NT2/D1 (cell line): ENCODE data around the gene ARFGAP3.

Source experiments
- DNase-seq: peaks from one replicate; pipeline ENCODE4 v3.0.0-alpha.2; 2011; ENCODE audit warnings: low read depth, low spot score
- H3K27me3 ChIP-seq: 2 replicates; pipeline ENCODE4 v1.6.0; 2011; ENCODE audit warnings: mild to moderate bottlenecking; ENCODE audit not compliant: insufficient read length, insufficient read depth
- H3K36me3 ChIP-seq: 2 replicates; pipeline ENCODE4 v1.6.1; 2011; ENCODE audit warnings: mild to moderate bottlenecking, low read length, mixed read lengths; ENCODE audit not compliant: insufficient read depth, insufficient read length
- H3K4me1 ChIP-seq: 2 replicates; pipeline ENCODE4 v1.5.1; 2011; ENCODE audit not compliant: insufficient read depth, insufficient read length
- H3K4me3 ChIP-seq: 2 replicates; pipeline ENCODE4 v1.5.1; 2011; ENCODE audit warnings: low read depth; ENCODE audit not compliant: insufficient read length
- H3K9ac ChIP-seq: 2 replicates; pipeline ENCODE4 v1.6.0; 2011; ENCODE audit warnings: low read depth; ENCODE audit not compliant: insufficient read length
- H3K9me3 ChIP-seq: 2 replicates; pipeline ENCODE4 v1.5.1; 2011; ENCODE audit warnings: mild to moderate bottlenecking, low read length; ENCODE audit not compliant: insufficient read depth
- SUZ12 ChIP-seq: IDR thresholded peaks from 2 replicates; pipeline ENCODE4 v1.6.1; 2011; ENCODE audit not compliant: insufficient read length, insufficient read depth; ENCODE audit errors: extremely low read depth
- YY1 ChIP-seq: IDR thresholded peaks from 2 replicates; pipeline ENCODE4 v1.6.1; 2011; ENCODE audit not compliant: insufficient read length, insufficient read depth
- ZNF274 ChIP-seq: IDR thresholded peaks from 2 replicates; pipeline ENCODE4 v1.6.1; 2011; ENCODE audit warnings: mild to moderate bottlenecking, low read depth, low read length

The ARFGAP3 gene

DNA sequence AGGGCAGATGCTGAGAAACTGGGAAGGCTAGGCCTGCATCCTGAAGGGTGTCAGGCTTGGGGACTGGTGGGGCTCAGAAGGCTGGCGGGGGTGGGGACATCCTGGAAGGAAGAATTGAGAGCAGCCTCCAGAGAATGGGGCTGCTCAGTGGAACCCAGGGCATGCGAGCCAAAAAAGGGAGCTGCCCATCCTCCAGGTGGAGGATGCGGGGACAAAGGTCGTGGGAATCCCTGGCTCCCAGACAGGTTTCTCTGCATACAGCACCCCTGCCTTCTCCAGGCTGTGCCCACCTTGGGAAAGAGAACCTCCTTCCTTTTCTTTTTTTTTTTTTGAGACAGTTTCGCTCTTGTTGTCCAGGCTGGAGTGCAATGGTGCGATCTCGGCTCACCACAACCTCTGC lies 40.9 kb upstream of the ARFGAP3 start:
- Histone ChIP-seq H3K9me3 (no peaks in the 10 kb centered on the region), H3K9ac (no peak overlapping the region), H3K4me1 (no peaks in the 10 kb centered on the region), H3K4me3 (no peak overlapping the region), H3K27me3 (no peaks in the 10 kb centered on the region), H3K36me3 (peaks cover 26% of the 10 kb centered on the region)
- no peak for TF ChIP-seq YY1
- no peak for TF ChIP-seq ZNF274
- TF ChIP-seq SUZ12, result no peak
- no peak for DNase-seq

DNA sequence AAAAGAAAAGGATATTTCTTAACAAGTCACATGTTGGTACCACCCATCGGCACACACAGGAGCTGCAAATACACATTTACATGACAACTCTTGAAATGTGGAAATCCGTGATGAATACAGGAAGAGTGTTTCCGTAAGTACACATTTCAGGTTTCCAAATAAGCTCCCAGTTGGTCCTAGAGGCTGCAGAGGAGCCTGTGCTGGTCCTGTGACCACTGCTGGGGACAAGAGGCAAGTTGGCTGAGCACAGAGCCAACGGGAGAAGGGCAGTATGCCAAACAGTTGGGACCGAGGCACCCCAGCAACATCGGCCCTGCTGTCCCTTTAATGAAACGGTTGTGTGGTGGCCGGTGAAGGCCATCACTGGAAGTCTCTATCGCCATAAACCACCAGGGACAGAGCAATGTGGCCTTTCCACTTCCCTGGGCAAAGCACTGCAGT lies 38.5 kb upstream of the ARFGAP3 start:
- H3K27me3 ChIP-seq, result no peaks in the 10 kb centered on the region
- DNase-seq, result no peak
- no peaks in the 10 kb centered on the region for H3K9me3 ChIP-seq
- H3K9ac ChIP-seq, result no peak overlapping the region
- TF ChIP-seq ZNF274 (no peak), SUZ12 (no peak), YY1 (no peak)
- H3K4me1 ChIP-seq, result peaks cover 4% of the 10 kb centered on the region
- H3K36me3 ChIP-seq, result peaks cover 29% of the 10 kb centered on the region
- no peak overlapping the region for H3K4me3 ChIP-seq

DNA sequence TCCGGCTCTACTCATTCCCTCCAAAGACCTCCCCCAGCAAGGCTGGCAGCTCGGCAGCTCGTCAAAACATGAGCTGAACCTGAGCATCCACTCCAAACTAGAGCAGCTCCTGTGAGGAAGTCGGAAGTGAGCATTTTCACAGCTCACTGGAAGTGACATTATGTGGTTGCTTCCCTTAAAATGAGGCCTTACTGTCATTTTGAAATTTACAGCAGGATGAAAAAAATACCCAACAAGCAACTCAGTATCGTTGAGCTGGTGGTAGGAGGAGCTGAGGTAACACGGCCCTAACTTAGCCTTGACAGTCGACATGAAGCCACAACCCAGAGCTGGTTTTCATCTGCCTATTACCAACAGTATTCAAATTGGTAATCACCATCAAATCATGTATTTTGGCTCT lies 38.0 kb upstream of the ARFGAP3 start:
- no peaks in the 10 kb centered on the region for H3K27me3 ChIP-seq
- no peak for TF ChIP-seq SUZ12
- TF ChIP-seq YY1, result no peak
- no peak for TF ChIP-seq ZNF274
- H3K36me3 ChIP-seq, result peaks cover 32% of the 10 kb centered on the region
- DNase-seq, result no peak
- no peak overlapping the region for H3K4me3 ChIP-seq
- H3K9me3 ChIP-seq, result no peaks in the 10 kb centered on the region
- H3K4me1 ChIP-seq, result peaks cover 4% of the 10 kb centered on the region
- no peak overlapping the region for H3K9ac ChIP-seq

DNA sequence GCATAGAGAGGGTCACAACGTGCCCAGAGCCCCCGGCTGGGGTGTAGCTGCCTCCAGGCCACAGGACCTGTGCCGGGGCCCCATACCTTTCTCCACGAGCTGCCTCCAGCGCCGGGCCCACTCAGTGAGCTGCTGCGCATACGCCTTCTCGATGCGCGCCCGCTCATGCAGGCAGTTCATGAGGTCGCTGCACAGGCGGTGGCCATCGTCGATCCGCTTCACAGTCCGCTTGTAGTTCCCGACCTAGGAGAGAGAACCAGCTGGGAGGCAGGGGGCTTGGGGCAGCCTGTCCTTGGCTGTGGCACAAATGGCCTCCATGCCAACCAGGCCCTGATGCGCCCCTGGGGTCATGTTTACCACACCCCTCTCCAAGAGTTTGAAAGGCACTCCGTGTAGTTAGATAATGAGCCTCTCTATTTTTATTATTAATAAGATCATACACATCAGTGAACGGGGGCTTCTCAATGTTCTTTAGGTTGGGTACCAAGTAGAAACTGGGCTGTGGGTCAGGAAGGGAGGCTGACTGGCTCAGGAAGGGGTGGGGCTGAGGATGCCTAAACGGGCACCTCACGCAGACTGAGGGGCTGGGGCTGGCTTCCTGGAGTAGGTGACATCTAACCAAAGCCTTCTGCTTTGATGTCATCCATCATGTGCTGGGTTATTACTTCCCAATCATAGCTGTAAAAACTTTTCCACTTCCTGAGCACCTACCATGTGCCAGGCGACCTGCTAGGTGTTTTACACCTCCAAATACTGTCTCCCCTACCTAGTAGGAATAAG lies 36.5 kb upstream of the ARFGAP3 start:
- no peaks in the 10 kb centered on the region for H3K9me3 ChIP-seq
- no peak for DNase-seq
- no peak overlapping the region for H3K9ac ChIP-seq
- H3K27me3 ChIP-seq, result no peaks in the 10 kb centered on the region
- TF ChIP-seq SUZ12 (no peak), ZNF274 (no peak), YY1 (no peak)
- H3K4me3 ChIP-seq, result no peak overlapping the region
- peaks cover 4% of the 10 kb centered on the region for H3K4me1 ChIP-seq
- H3K36me3 ChIP-seq, result peaks cover 39% of the 10 kb centered on the region

DNA sequence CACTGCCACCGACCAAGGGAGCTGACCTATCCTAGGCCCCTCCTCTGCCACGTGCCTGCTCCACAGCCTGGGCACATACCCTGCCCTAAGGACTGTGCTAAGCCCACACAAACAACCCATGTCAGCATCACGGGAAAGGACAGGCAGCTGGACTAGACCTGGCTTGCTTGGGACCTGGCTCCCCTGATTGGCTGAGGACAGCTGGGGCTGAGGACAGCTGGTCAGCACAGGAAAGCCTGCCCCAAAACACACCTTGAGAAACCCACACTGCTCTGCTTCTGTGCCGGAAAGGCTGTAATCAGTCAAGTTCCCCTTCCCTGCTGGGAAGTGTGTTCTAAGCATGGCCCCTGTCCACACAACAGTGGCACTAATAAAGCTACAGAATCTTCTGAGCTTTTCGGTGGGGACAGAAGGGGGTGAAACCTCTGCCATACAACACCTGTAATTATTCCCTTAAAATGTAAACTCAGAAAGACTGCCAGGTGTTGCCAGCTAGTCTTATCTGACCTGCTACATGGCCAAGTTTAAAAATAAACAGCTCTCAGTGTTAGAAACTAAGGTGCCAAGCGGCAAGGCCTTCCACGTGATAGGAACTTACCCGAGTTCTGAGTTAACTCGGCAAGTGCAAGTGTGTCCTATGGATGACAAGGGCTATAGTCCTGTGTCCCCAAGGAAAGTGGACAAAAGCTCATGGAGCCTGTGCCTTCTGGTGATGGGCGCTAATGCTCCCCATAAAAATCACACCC lies 35.7 kb upstream of the ARFGAP3 start:
- no peak for DNase-seq
- Histone ChIP-seq H3K36me3 (peaks cover 47% of the 10 kb centered on the region), H3K4me1 (peaks cover 4% of the 10 kb centered on the region), H3K27me3 (no peaks in the 10 kb centered on the region), H3K4me3 (no peak overlapping the region), H3K9me3 (no peaks in the 10 kb centered on the region), H3K9ac (no peak overlapping the region)
- no peak for TF ChIP-seq ZNF274
- TF ChIP-seq SUZ12, result no peak
- no peak for TF ChIP-seq YY1

DNA sequence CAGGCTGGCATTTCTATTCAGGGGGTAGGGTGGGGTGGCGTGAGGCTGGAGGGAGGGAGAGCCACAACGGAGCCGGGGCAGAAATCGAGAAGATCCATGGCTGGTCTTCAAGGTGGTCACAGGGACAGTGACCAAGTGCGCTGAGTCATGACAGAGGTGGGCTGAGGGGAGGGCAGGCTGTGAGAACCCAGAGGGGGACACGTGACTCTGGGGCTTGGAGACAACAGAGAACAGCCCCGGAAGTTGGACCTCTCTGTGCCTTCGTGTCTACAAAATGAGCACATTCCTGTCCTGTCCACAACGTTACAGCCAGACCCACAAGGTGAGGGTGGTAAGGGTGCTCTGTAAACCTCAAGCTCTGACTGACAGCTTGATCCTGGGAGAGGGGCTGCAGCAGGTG lies 35.1 kb upstream of the ARFGAP3 start:
- no peak for DNase-seq
- Histone ChIP-seq H3K36me3 (peaks cover 53% of the 10 kb centered on the region), H3K27me3 (no peaks in the 10 kb centered on the region), H3K4me1 (peaks cover 4% of the 10 kb centered on the region), H3K9ac (no peak overlapping the region), H3K9me3 (no peaks in the 10 kb centered on the region), H3K4me3 (no peak overlapping the region)
- TF ChIP-seq SUZ12, result no peak
- no peak for TF ChIP-seq ZNF274

DNA sequence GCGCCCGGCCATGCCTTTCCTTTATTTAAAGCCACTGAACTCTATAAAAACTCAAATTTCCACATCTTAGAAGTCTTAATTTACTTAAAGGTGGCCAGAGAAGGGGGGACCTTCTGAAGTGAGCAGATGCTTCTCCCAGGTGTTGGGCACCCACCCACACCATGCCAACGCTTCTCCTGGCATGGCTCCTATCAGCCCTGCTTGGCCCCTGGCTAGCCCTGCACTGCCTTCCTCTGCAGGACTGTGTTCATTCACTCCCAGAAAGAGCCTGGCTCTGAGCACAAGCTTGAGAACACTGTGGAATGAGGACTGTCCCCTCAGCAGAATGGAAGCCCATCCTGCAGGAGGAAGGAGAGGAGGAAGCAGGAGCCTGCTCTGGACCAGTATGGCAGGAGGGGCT lies 34.6 kb upstream of the ARFGAP3 start:
- no peak for DNase-seq

More for the DNA sequence above, 34.6 kb upstream of the ARFGAP3 start:
- Histone ChIP-seq H3K36me3 (peaks cover 57% of the 10 kb centered on the region), H3K4me3 (no peak overlapping the region), H3K9ac (no peak overlapping the region), H3K4me1 (peaks cover 4% of the 10 kb centered on the region), H3K9me3 (no peaks in the 10 kb centered on the region), H3K27me3 (no peaks in the 10 kb centered on the region)
- TF ChIP-seq ZNF274 (no peak), SUZ12 (no peak), YY1 (no peak)
